GM18520 (cell line): Measurements from ENCODE around the gene HIPK3.
"Not testable (repeated sequence)": the region's sequence is repeated elsewhere in the genome, so short reads cannot be mapped to it uniquely, and the experiment has no call there.

Source experiments
- ATAC-seq: cut with Tn5 transposase; IDR thresholded peaks from one replicate; pipeline ENCODE4 v1.9.1; 2021; ENCODE audit not compliant: unreplicated experiment

The HIPK3 gene

DNA sequence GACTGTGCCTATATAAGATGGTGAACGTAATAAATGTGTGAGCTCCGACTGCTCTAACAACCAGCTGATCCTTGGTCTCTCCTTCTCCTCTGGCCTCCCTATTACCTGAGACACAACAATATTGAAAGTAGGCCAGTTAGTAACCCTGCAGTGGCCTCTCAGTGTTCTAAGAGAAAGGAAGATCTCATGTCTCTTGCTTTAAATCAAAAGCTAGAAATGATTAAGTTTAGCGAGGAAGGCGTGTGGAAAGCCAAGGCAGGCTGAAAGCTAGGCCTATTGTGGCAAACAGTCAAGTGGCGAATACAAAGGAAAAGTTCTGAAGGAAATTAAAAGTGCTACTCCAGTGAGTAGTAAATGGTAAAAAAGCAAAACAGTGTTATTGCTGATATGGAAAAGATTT, 39.5 kb downstream of the HIPK3 start:
- ATAC-seq: no peak

DNA sequence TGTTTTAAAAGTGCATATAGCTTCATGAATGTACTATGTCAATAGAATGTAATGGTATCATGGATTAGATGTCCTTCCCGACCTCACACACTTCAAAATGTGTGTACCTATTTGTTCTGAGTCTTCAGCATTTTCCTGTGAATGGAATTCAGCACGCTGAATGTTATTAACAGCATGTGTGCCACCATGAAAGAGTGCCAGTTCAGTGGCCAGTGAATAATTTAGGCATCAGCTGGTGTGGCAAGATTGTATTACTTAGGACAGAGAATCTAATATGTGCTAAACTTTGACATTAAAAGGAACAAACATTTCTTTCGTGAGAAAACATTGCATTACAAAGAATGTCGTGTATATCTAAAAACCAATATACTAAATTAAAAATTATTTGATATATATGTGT, 46.4 kb downstream of the HIPK3 start:
- ATAC-seq: no peak

DNA sequence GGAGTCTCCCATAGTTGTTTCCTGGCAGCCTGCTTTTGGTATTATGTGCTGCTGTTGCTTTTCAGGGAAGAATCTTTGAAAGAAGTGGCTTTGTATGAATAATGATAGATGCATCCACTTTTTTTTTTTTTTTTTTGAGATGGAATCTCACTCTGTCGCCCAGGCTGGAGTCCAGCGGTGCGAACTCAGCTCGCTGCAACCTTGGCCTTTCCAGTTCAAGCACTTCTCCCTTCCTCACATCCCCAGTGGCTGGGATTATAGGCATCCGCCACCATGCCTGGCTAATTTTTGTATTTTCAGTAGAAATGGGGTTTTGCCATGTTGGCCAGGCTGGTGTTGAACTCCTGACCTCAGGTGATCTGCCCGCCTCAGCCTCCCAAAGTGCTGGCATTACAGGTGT, 49.6 kb downstream of the HIPK3 start:
- not testable (repeated sequence) for ATAC-seq

- no peak for ATAC-seq
These were observed 50.8 kb downstream of the HIPK3 start for GRCh38 chr11:33307984-33308383.

DNA sequence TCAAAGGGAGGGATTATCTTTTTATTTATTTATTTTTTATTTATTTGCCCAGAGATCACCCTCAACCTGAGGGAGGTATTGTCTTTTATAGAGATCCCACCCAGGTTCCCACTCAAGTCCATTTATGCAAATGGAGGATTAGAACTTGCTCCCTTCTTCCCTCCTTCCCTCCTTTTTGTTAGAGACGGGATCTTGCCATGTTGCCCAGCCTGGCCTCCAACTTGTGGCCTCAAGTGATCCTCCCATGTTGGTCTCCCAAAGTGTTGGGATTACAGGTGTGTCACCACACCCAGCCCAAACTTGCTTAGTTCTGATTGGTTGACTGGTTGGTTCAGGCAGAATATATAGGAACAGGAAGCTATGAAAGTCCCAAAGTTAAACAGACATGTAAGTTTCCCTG, 51.9 kb downstream of the HIPK3 start:
- ATAC-seq: no peak

GRCh38 chr11:33310720-33311500, 53.7 kb downstream of the HIPK3 start:
- ATAC-seq: no peak

DNA sequence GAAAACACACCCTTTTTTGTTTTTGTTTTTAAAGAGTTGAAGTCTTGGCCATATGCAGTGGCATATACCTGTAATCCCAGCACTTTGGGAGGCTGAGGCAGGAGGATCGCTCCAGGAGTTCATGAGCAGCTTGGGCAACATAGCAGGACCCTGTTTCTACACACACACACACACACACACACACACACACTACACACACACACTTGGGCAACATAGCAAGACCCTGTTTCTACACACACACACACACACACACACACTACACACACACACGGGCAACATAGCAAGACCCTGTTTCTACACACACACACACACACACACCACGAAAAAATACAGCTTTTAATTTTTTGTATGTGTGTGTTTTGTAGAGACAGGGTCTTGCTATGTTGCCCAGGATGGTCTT, 54.5 kb downstream of the HIPK3 start:
- no peak for ATAC-seq

- ATAC-seq: no peak
These were observed 58.6 kb downstream of the HIPK3 start for GRCh38 chr11:33315822-33316221.

- no peak for ATAC-seq
These were observed 60.5 kb downstream of the HIPK3 start for GRCh38 chr11:33317662-33318061.

DNA sequence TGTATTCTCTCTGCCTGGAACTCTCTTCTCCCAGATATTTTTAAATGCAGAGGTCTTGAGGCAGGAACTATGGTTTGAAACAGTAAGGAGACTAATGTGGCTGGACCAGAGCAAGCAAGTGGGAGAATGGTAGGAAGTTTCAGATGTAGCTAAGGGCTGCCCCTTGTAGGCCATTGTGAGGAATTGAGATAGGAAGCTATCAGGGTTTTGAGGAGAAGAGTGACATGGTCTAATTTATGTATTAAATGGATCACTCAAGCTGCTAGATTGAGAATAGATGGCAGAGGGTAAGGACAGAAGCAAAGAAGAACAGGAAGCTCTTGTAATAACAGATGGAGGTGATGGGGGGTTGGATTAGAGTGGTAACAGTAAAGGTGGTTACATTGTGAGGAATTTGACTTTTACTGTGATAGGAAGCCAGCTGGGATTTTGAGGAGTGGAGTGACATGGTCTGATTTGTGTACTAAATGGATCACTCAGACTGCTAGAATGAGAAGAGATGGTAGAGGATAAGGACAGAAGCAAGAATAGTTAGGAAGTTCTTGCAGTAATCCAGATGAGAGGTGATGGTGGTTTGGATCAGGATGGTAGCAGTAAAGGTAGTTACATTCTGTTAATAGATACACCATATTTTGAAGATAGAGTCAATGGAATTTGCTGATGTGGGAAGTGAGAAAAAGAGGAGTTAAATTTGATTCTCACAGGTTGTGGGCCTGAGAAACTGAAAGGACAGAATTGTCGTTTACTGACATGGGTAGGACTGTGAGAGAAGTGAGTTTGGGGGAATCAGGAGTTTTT, 63.0 kb downstream of the HIPK3 start:
- ATAC-seq: no peak

- ATAC-seq: no peak
These were observed 63.7 kb downstream of the HIPK3 start for GRCh38 chr11:33320814-33321330.

- ATAC-seq: no peak
These were observed 64.2 kb downstream of the HIPK3 start for GRCh38 chr11:33321422-33321821.

DNA sequence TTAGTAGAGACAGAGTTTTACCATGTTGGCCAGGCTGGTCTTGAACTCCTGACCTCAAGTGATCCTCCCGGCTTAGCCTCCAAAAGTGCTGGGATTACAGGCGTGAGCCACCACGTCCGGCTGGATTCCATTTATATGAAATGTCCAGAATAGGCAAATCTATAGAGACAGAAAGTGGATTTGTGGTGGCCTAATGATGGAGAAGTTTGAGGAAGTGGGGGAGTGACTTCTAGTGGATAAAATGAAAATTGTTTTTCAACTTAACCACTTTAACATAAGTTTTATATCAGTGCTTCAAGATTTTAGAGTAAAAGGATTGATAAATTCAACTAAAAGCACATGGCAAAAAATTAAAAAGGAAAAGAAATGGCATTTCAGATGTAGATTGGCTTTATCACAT, 66.2 kb downstream of the HIPK3 start:
- no peak for ATAC-seq

DNA sequence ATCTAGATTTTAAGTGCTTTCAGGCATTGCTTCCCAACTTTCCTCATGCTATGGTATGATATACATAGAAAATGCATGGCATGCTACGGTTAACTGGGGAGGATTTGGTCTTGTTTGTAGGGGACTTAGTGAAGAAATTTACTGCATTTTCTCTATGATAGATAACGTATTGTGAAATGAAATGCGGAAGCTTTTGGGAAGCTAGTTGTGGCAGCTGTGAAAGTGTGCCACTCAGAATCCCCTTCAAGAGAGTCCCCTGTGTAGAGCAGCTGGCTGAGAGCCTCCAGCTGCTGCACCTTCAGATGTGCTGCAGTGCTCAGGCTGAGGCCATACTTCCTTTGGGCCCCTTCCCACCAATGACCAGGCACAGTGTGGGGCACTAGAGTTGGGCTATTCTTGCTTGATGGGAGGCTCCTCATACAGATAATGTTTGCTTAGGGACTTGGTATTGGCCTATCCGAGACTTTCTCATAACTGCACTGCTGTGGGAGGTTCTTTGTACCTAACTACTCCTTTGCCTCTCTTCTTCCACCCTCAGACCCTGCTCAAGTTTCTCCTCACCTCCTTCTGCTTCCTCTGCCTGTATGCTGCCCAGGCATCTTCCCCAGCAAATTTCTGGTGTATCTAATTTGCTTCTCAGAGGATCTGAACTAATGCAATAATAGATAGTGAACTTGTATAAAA, 67.3 kb downstream of the HIPK3 start:
- ATAC-seq: no peak

- ATAC-seq: no peak
These were observed 68.3 kb downstream of the HIPK3 start for GRCh38 chr11:33325451-33325850.

DNA sequence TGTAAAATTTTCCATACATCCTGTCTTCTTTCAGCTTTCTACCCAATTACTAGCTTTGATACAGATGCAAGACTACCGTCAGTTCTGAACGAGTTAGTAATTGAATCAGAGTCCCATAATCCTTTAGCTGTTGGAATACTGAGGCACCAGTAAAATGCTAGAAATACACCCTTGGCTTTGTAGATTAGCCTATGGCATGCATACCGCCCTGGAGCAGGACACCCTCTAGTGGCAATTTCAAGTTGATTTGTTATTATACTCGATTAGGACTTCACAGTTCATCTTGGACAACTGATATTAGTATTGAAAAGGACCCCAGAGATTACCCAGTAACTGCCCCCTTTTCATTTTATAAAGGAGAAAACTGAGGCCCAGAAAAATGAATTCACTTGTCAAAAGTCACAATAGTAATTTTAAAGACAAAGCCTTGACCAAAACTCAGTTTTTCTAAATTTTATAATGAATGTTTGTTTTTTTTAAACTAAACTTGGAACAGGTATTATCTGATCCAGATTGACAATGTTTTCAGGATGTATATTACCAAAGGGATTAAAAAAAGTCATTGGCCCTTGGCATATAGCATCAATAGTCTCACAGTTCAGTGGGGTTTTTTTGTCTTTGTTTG, 72.6 kb downstream of the HIPK3 start:
- ATAC-seq: no peak

DNA sequence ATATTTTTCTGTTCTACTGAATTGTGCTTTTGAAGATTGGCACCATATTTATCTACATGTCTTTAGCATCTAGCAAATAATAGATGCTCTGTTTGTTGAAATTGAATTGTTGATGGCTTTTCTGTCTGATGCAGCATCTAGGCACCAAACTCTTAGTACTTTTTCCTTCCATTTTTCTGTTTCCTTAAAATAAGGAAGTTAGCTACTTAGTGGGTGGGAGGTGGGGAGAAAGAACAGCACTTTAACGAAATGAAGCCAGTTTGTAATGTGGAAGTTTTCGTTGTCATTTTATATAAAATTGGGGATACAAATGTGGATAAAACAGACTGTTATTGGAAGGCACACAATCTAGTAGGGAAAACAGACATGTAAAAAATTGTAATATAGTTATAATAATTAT, 76.6 kb downstream of the HIPK3 start:
- no peak for ATAC-seq

GRCh38 chr11:33334627-33335026, 77.4 kb downstream of the HIPK3 start:
- no peak for ATAC-seq

DNA sequence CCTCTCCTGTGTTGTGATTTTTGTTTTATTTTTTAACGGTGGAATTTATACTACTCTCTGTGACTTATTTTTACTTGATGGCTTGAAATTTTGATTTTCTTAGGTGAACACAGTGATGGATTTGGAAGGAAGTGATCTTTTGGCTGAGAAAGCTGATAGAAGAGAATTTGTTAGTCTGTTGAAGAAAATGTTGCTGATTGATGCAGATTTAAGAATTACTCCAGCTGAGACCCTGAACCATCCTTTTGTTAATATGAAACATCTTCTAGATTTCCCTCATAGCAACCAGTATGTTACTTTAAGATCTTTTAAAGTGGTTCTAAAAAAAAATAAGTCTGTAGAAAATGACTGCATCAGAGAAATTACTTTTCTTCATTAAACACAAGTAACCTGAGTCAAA, 82.1 kb downstream of the HIPK3 start:
- no peak for ATAC-seq

DNA sequence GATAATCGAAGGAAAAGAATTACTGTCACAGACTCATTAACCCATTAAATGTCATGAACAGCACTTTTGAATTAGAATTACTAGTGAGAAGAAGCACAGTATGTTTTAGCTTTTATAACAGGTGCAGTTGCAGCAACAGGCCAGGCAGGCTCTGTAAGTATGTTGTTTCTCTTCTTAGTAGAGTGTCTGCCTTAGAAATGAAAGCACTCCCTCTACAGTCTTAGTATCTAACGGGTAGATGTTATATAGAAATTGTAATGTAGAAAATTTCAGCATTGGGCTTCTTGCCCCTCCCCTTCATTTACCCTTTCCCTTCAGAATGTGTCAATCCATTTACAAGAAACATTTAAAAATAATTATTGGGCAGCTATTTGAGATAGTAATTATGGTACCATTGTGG, 87.4 kb downstream of the HIPK3 start:
- no peak for ATAC-seq

- ATAC-seq: no peak
These were observed 90.4 kb downstream of the HIPK3 start for GRCh38 chr11:33347490-33348125.
